B cell (primary cell): ENCODE results near the gene LONRF2. TPM values are rescaled to one million over a fixed set of nuclear protein-coding genes. Genes with fewer than 3 reads are reported as not detected.
A peak's percentile ranks its signal among the peaks of the same experiment; 100 is the strongest.

Experiments used
- ATAC-seq: fragments of 200-7000 bp; cut with Tn5 transposase; one replicate; pipeline ENCODE4 v1.10.0; 2021; ENCODE audit warnings: low read depth, mild to moderate bottlenecking, moderate number of reproducible peaks, moderate library complexity
- CTCF ChIA-PET: fragments of 350-600 bp; sonication (Branson Sonifier 250); formaldehyde crosslinking; loops from one replicate; lab custom pipeline; 2021; ENCODE audit warnings: antibody characterized with exemption, inconsistent platforms; lab: Charles Lee
- POLR2A ChIA-PET: fragments of 350-600 bp; sonication (Branson Sonifier 250); formaldehyde crosslinking; loops from one replicate; lab custom pipeline; 2021; ENCODE audit warnings: antibody characterized with exemption; lab: Charles Lee
- DNase-seq: peaks from one replicate; pipeline ENCODE4 v3.0.0; 2013
- H2AFZ ChIP-seq: 2 replicates; pipeline ENCODE4 v1.6.1; 2012; ENCODE audit warnings: mild to moderate bottlenecking, low read depth, low read length; ENCODE audit not compliant: insufficient read depth, poor library complexity, severe bottlenecking
- H3K27ac ChIP-seq, 2 donors: 1 replicate in 1 of 2; 2 replicates in 1 of 2; pipeline ENCODE4 v1.5.1; 2012 to 2013; ENCODE audit warnings: low read length in 2 of 2, mild to moderate bottlenecking in 2 of 2, moderate library complexity in 1 of 2
- H3K27me3 ChIP-seq, 4 experiments: fragments of 200-600 bp in 1 of 4; sonication (generic) in 1 of 4; replicated peaks in 1 of 4; 1 replicate in 2 of 4; 2 replicates in 2 of 4; pipeline versions ENCODE4 v1.6.1 to v1.7.0; 2013 to 2016; ENCODE audit warnings: low read length in 3 of 4, mild to moderate bottlenecking in 2 of 4, mixed read lengths in 1 of 4, moderate library complexity in 1 of 4; ENCODE audit not compliant: insufficient read depth in 4 of 4, control insufficient read depth in 3 of 4; ENCODE audit errors: control extremely low read depth in 1 of 4
- H3K36me3 ChIP-seq, 2 experiments: replicated peaks in 1 of 2; 1 replicate in 1 of 2; 2 replicates in 1 of 2; pipeline versions ENCODE4 v1.6.1 to v1.7.1; 2013; ENCODE audit warnings: low read length in 1 of 2; ENCODE audit not compliant: insufficient read depth in 2 of 2, control insufficient read depth in 1 of 2; ENCODE audit errors: control extremely low read depth in 1 of 2, extremely low read depth in 1 of 2
- H3K4me1 ChIP-seq, 2 donors: fragments of 200-600 bp in 1 of 2; sonication (generic) in 1 of 2; 1 replicate in 1 of 2; 2 replicates in 1 of 2; pipeline versions ENCODE4 v1.5.1 to v1.6.1; 2013 to 2017; ENCODE audit warnings: low read length in 2 of 2; ENCODE audit not compliant: control insufficient read depth in 2 of 2, insufficient read depth in 2 of 2
- H3K4me2 ChIP-seq: replicated peaks from 2 replicates; pipeline ENCODE3; 2012; ENCODE audit warnings: mild to moderate bottlenecking, low read depth, low read length; ENCODE audit not compliant: poor library complexity, severe bottlenecking
- H3K4me3 ChIP-seq, 5 experiments: fragments of 200-600 bp in 1 of 5; sonication (generic) in 1 of 5; 1 replicate in 3 of 5; 2 replicates in 2 of 5; pipeline versions ENCODE4 v1.5.1 to v1.7.0; 2011 to 2016; ENCODE audit warnings: low read length in 4 of 5, mild to moderate bottlenecking in 4 of 5, low read depth in 2 of 5, control low read depth in 1 of 5, moderate library complexity in 1 of 5; ENCODE audit not compliant: insufficient read depth in 1 of 5; ENCODE audit errors: control extremely low read depth in 1 of 5, extremely low read depth in 1 of 5
- H3K79me2 ChIP-seq: fragments of 200-600 bp; sonication (generic); one replicate; pipeline ENCODE4 v1.6.0; 2016; ENCODE audit warnings: low read length; ENCODE audit not compliant: control insufficient read depth, insufficient read depth
- H3K9ac ChIP-seq: fragments of 200-600 bp; sonication (generic); 2 replicates; pipeline ENCODE4 v1.6.1; 2017; ENCODE audit warnings: mild to moderate bottlenecking, low read length, moderate library complexity
- H3K9me3 ChIP-seq, 3 donors: one replicate each; pipeline versions ENCODE4 v1.6.1 to v1.7.1; 2013; ENCODE audit warnings: low read length in 2 of 3; ENCODE audit not compliant: control insufficient read depth in 2 of 3, insufficient read depth in 1 of 3; ENCODE audit errors: control extremely low read depth in 1 of 3
- H4K20me1 ChIP-seq: 2 replicates; pipeline ENCODE4 v1.6.0; 2012; ENCODE audit warnings: mild to moderate bottlenecking, low read length; ENCODE audit not compliant: insufficient read depth, control insufficient read depth, poor library complexity, severe bottlenecking
- H3K27ac Mint-ChIP-seq: one replicate; pipeline ENCODE4 v1.8.0; 2021; ENCODE audit warnings: mixed read lengths
- H3K27me3 Mint-ChIP-seq: one replicate; pipeline ENCODE4 v1.8.0; 2021; ENCODE audit warnings: mixed read lengths
- H3K4me1 Mint-ChIP-seq: one replicate; pipeline ENCODE4 v1.8.0; 2021; ENCODE audit warnings: mixed read lengths
- H3K4me3 Mint-ChIP-seq: one replicate; pipeline ENCODE4 v1.8.0; 2021; ENCODE audit warnings: mixed read lengths
- H3K9me3 Mint-ChIP-seq: one replicate; pipeline ENCODE4 v1.8.0; 2022; ENCODE audit warnings: mixed read lengths; ENCODE audit not compliant: insufficient read depth
- CTCF ChIP-seq: fragments of 200-600 bp; IDR thresholded peaks from one replicate; pipeline ENCODE4 v1.8.0; 2022; ENCODE audit warnings: antibody characterized with exemption, mild to moderate bottlenecking
- EZH2 ChIP-seq: IDR thresholded peaks from 2 replicates; pipeline ENCODE4 v1.6.1; 2012; ENCODE audit warnings: borderline replicate concordance, low read depth, mild to moderate bottlenecking, moderate library complexity, low read length; ENCODE audit not compliant: insufficient read depth, poor library complexity, severe bottlenecking
- WGBS: methylation state at CpG from one replicate; pipeline ENCODE4 v1.1.5; 2013; ENCODE audit warnings: missing lambda C conversion rate; ENCODE audit not compliant: insufficient coverage; 5-methylcytosine and 5-hydroxymethylcytosine counted together
- intact Hi-C: fragments of 100-400 bp; cut with micrococcal nuclease; formaldehyde crosslinking; loops from one replicate; pipeline ENCODE4 v1.10.0; 2022
- polyA plus RNA-seq: library from polyadenylated mRNA; depleted of rRNA; stranded (reverse); fragments of >200 nt; gene quantifications from 2 replicates; pipeline ENCODE4 v1.2.3, GENCODE V29; 2012
- total RNA-seq, 2 donors: library from RNA; stranded (reverse); fragments of 120-200 nt in 1 of 2; gene quantifications; 1 replicate in 1 of 2; 2 replicates in 1 of 2; pipeline versions ENCODE4 v1.2.3 to v1.2.4, GENCODE V29; 2013 to 2022

Gene LONRF2
- total and polyA plus RNA-seq, 2 donors (not counting 1 experiment from before 2014, with no cell fraction given) = 0.32 TPM; not detected in 1

GRCh38 chr2:100250645-100251044 is 71.7 kb downstream of the LONRF2 start:
- Histone ChIP-seq H3K27ac (peak overlapping the region in 1 of 2 donors; percentile 72), H3K4me1 (peaks cover 59% of the 10 kb centered on the region in 2 donors)
- peak; percentile 37 for ATAC-seq

More at GRCh38 chr2:100250645-100251044, 71.7 kb downstream of the LONRF2 start:
- Mint-ChIP-seq H3K9me3 (no peaks in the 10 kb centered on the region), H3K4me3 (peak overlapping the region; percentile 79), H3K27me3 (peaks cover 10% of the 10 kb centered on the region), H3K4me1 (peaks cover 61% of the 10 kb centered on the region), H3K27ac (peak overlapping the region; percentile 92)
- ChIA-PET CTCF (interaction anchor here (0.8 to 7.3 kb wide), 4 partner anchors 10 to 15 kb away, joined by 3 to 79 read pairs (median 4); no protein-coding TSS in a partner anchor), POLR2A (interaction anchor here (0.7 to 6.7 kb wide), 4 partner anchors 15 to 129 kb away, joined by 4 to 55 read pairs (median 7); partner anchors contain the start of gene AFF3)
- peaks cover 0 to 3% (median 0%) of the 10 kb centered on the region in 4 experiments for H3K27me3 ChIP-seq
- H3K79me2 ChIP-seq = peaks cover 17% of the 10 kb centered on the region
- no peaks in the 10 kb centered on the region for H4K20me1 ChIP-seq
- peak overlapping the region; percentile 12 for H3K9ac ChIP-seq
- H3K4me3 ChIP-seq = no peak overlapping the region
- H3K4me2 ChIP-seq = peak overlapping the region; percentile 57
- peak; percentile 83 for DNase-seq
- no peaks in the 10 kb centered on the region for H3K36me3 ChIP-seq
- TF ChIP-seq CTCF (no peak), EZH2 (no peak)
- intact Hi-C loops = loop anchor here (5.0 kb wide), 1 partner anchor 312 kb away; the partner anchor contains the start of gene PDCL3
- 54% methylated on average over 9 of the region's 9 CpGs for WGBS
- no peak overlapping the region for H2AFZ ChIP-seq
- H3K9me3 ChIP-seq = peaks cover 0 to 18% (median 0%) of the 10 kb centered on the region in 3 donors
